K562 (cell line): ENCODE measurements around the gene RTBDN. TPM values are rescaled to one million over a fixed set of nuclear protein-coding genes. Genes with fewer than 3 reads are reported as not detected.

Experiments used
- CBFA2T2 ChIP-seq: fragments of 450-650 bp; conservative IDR thresholded peaks from 2 replicates; pipeline ENCODE4 v1.6.1; 2017; ENCODE audit warnings: mild to moderate bottlenecking
- GABPA ChIP-seq: fragments of 200-800 bp; sonication (Bioruptor generic); conservative IDR thresholded peaks from 2 replicates; pipeline ENCODE4 v1.6.1; 2016; ENCODE audit warnings: low read depth, missing genetic modification characterization, missing compliant biosample characterization
- HCFC1 ChIP-seq: IDR thresholded peaks from 2 replicates; pipeline ENCODE4 v1.6.1; 2012; ENCODE audit warnings: low read depth, low read length, improper control_type of control experiment
- HOXB6 ChIP-seq: fragments of 250-450 bp; sonication (Bioruptor Pico); IDR thresholded peaks from 2 replicates; pipeline ENCODE4 v1.5.1; 2022; ENCODE audit warnings: mild to moderate bottlenecking, borderline replicate concordance
- JUNB ChIP-seq: fragments of 450-650 bp; formaldehyde crosslinking; conservative IDR thresholded peaks from 2 replicates; pipeline ENCODE4 v1.4.0; 2020; ENCODE audit warnings: mild to moderate bottlenecking
- MTA3 ChIP-seq: fragments of 450-650 bp; formaldehyde crosslinking; IDR thresholded peaks from 2 replicates; pipeline ENCODE4 v1.6.1; 2017; ENCODE audit warnings: mild to moderate bottlenecking, borderline replicate concordance
- ZBTB17 ChIP-seq: fragments of 450-650 bp; formaldehyde crosslinking; IDR thresholded peaks from 2 replicates; pipeline ENCODE4 v1.4.0; 2020; ENCODE audit warnings: mild to moderate bottlenecking
- polyA plus RNA-seq, 8 experiments: library from polyadenylated mRNA; depleted of rRNA in 4 of 8; stranded (reverse) in 5 of 8; unstranded in 3 of 8; fragments of >200 nt; fragmentation: Nextera tagmentation in 2 of 8; fragmentation: Illumina TruSeq in 1 of 8; extraction: Ambion mirVana in 2 of 8; extraction: Trizol in 1 of 8; gene quantifications; 2 replicates each; pipeline versions ENCODE4 v1.2.1 to v1.2.3, GENCODE V29; 2011 to 2014; ENCODE audit warnings: inconsistent platforms in 1 of 8, missing spikeins in 1 of 8
- total RNA-seq, 7 experiments: library from RNA; depleted of rRNA in 6 of 7; stranded (reverse); fragments of >200 nt in 6 of 7; fragmentation: Illumina TruSeq in 2 of 7; extraction: Trizol in 2 of 7; gene quantifications; 2 replicates each; pipeline versions ENCODE4 v1.2.1 to v1.2.3, GENCODE V29; 2011 to 2021; ENCODE audit warnings: low replicate concordance in 1 of 7
- TF ChIP-seq, protein P1 (sequence below), 2 experiments: fragments of 450-650 bp; IDR thresholded peaks; 2 replicates each; pipeline ENCODE4 v1.6.1; 2016; ENCODE audit warnings: mild to moderate bottlenecking in 2 of 2, borderline replicate concordance in 1 of 2, low read depth in 1 of 2, moderate library complexity in 1 of 2
- TF ChIP-seq, protein P2 (sequence below), 2 experiments: IDR thresholded peaks in 1 of 2; conservative IDR thresholded peaks in 1 of 2; 2 replicates each; pipeline ENCODE4 v1.6.1; 2016; ENCODE audit warnings: low read depth in 2 of 2, mild to moderate bottlenecking in 1 of 2, missing compliant biosample characterization in 1 of 2, missing genetic modification characterization in 1 of 2, moderate library complexity in 1 of 2
- TF ChIP-seq, protein P3 (sequence below): fragments of 250-450 bp; sonication (Bioruptor Pico); IDR thresholded peaks from 2 replicates; pipeline ENCODE4 v1.4.0; 2020; ENCODE audit warnings: mild to moderate bottlenecking, moderate library complexity

RTBDN gene
- total and polyA plus RNA-seq, 9 of the 15 experiments (the other 6 are each of a cell fraction or from before 2014, with no cell fraction given) = 0.20 to 2.3 (median 0.72) TPM; not detected in 1

DNA sequence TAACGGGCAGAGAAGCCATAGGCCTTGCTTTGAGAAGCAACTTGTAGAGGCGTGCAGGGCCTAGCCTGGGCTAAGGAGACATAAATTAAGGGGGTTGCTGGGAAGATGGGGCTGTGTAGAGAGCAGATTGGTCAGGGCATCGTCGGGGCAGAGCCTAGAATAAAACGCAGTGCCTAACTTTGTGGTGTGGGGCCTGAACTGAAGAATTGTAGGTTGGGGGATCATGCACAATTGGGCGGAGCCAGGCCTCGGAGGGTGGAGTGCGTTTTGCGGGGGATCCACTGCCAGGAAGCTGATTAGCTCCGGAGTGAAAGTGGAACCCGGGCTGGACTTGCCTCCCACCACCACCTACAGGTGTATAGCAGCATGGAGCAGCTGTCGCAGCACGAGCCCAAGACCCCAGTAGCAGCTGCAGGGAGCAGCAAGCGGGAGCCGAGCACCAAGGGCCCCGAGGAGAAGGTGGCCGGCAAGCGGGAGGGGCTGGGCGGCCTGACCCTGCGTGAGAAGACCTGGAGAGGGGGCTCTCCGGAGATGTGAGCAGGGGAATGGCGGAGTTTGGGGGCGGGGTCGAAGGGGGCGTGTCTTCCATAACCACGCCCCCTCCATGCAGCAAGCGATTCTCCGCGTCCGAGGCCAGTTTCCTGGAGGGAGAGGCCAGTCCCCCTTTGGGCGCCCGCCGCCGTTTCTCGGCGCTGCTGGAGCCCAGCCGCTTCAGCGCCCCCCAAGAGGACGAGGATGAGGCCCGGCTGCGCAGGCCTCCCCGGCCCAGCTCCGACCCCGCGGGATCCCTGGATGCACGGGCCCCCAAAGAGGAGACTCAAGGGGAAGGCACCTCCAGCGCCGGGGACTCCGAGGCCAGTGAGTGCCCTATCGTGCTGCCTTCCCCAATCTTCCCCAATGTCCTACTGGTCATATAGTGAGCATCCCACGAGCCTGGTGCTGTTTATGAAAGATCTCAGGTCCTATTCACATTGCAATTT, 33.0 kb upstream of the RTBDN start (continued):
- TF ChIP-seq, protein P1, sequence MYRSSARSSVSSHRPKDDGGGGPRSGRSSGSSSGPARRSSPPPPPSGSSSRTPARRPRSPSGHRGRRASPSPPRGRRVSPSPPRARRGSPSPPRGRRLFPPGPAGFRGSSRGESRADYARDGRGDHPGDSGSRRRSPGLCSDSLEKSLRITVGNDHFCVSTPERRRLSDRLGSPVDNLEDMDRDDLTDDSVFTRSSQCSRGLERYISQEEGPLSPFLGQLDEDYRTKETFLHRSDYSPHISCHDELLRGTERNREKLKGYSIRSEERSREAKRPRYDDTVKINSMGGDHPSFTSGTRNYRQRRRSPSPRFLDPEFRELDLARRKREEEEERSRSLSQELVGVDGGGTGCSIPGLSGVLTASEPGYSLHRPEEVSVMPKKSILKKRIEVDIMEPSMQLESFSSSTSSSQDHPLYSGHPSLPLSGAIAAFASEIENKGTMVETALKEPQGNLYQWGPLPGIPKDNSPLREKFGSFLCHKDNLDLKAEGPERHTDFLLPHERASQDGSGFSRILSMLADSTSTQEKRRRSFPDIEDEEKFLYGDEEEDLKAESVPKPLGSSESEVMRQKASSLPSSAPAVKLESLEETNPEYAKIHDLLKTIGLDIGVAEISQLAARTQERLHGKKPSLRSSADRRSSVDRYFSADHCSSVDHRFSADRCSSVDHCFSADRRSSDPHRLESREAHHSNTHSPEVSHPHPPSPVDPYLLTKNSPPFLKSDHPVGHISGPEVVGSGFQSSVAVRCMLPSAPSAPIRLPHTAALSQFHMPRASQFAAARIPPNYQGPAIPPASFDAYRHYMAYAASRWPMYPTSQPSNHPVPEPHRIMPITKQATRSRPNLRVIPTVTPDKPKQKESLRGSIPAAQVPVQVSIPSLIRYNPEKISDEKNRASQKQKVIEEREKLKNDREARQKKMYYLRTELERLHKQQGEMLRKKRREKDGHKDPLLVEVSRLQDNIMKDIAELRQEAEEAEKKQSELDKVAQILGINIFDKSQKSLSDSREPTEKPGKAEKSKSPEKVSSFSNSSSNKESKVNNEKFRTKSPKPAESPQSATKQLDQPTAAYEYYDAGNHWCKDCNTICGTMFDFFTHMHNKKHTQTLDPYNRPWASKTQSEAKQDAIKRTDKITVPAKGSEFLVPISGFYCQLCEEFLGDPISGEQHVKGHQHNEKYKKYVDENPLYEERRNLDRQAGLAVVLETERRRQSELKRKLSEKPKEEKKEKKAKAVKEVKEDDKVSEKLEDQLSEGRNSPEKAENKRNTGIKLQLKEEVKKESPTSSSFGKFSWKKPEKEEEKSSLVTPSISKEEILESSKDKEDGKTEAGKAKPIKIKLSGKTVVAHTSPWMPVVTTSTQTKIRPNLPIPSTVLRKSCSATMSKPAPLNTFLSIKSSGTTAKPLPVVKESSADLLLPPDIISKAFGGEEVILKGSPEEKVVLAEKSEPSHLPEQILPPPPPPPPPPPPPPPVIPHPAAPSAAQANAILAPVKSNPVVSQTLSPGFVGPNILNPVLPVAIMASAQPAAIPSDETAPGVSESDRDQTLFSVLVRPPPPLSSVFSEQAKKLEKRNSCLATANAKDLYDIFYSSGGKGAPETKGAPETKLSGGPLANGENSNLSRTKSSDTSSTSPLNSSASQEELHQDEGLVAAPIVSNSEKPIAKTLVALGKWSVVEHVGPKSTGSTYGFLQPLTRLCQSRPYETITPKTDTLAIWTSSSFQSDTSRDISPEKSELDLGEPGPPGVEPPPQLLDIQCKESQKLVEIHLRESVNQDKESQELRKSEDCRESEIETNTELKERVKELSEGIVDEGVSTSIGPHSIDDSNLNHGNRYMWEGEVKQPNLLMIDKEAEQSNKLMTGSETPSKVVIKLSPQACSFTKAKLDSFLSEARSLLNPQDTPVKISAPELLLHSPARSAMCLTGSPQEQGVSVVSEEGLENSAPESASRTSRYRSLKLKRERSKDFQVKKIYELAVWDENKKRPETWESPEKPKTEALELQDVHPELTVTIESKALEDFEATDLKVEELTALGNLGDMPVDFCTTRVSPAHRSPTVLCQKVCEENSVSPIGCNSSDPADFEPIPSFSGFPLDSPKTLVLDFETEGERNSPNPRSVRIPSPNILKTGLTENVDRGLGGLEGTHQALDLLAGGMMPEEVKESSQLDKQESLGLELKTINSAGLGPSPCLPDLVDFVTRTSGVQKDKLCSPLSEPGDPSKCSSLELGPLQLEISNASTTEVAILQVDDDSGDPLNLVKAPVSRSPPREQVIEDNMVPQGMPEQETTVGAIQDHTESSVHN (IDR thresholded peaks at IDR 0.05; ENCODE audit: borderline replicate concordance in 1 of 2, low read depth in 1 of 2) = no peak
- TF ChIP-seq GABPA (tag) = no peak
- TF ChIP-seq MTA3 = 0 out of 2 replicates have a peak, but pooled peaks have one; percentile 45
- no peak for TF ChIP-seq ZBTB17
- TF ChIP-seq, protein P2, sequence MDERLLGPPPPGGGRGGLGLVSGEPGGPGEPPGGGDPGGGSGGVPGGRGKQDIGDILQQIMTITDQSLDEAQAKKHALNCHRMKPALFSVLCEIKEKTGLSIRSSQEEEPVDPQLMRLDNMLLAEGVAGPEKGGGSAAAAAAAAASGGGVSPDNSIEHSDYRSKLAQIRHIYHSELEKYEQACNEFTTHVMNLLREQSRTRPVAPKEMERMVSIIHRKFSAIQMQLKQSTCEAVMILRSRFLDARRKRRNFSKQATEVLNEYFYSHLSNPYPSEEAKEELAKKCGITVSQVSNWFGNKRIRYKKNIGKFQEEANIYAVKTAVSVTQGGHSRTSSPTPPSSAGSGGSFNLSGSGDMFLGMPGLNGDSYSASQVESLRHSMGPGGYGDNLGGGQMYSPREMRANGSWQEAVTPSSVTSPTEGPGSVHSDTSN (CRISPR knock-in tag; IDR thresholded peaks at IDR 0.05; ENCODE audit: low read depth) = no peak
- TF ChIP-seq, protein P2 (tag; conservative IDR thresholded peaks at IDR 0.05; ENCODE audit: low read depth) = no peak
- 0 out of 2 replicates have a peak, but pooled peaks have one; percentile 11 for TF ChIP-seq HCFC1
- TF ChIP-seq, protein P3, sequence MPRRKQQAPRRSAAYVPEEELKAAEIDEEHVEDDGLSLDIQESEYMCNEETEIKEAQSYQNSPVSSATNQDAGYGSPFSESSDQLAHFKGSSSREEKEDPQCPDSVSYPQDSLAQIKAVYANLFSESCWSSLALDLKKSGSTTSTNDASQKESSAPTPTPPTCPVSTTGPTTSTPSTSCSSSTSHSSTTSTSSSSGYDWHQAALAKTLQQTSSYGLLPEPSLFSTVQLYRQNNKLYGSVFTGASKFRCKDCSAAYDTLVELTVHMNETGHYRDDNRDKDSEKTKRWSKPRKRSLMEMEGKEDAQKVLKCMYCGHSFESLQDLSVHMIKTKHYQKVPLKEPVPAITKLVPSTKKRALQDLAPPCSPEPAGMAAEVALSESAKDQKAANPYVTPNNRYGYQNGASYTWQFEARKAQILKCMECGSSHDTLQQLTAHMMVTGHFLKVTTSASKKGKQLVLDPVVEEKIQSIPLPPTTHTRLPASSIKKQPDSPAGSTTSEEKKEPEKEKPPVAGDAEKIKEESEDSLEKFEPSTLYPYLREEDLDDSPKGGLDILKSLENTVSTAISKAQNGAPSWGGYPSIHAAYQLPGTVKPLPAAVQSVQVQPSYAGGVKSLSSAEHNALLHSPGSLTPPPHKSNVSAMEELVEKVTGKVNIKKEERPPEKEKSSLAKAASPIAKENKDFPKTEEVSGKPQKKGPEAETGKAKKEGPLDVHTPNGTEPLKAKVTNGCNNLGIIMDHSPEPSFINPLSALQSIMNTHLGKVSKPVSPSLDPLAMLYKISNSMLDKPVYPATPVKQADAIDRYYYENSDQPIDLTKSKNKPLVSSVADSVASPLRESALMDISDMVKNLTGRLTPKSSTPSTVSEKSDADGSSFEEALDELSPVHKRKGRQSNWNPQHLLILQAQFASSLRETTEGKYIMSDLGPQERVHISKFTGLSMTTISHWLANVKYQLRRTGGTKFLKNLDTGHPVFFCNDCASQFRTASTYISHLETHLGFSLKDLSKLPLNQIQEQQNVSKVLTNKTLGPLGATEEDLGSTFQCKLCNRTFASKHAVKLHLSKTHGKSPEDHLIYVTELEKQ (CRISPR knock-in tag) = no peak
- TF ChIP-seq HOXB6 = no peak
- TF ChIP-seq CBFA2T2 = no peak
- TF ChIP-seq JUNB (CRISPR knock-in tag) = no peak
